CD4-positive, alpha-beta T cell (primary cell): ENCODE data around the gene SRBD1. TPM values are rescaled to one million over a fixed set of nuclear protein-coding genes. Genes with fewer than 3 reads are reported as not detected.

ENCODE experiments used
- ATAC-seq: fragments of 200-7000 bp; cut with Tn5 transposase; one replicate; pipeline ENCODE4 v1.10.0; 2022; ENCODE audit warnings: mild to moderate bottlenecking; ENCODE audit not compliant: poor library complexity
- CTCF ChIA-PET: fragments of 350-600 bp; sonication (Branson Sonifier 250); formaldehyde crosslinking; loops from one replicate; lab custom pipeline; 2021; ENCODE audit warnings: antibody characterized with exemption, inconsistent platforms; lab: Charles Lee
- POLR2A ChIA-PET: fragments of 350-600 bp; sonication (Branson Sonifier 250); formaldehyde crosslinking; loops from one replicate; lab custom pipeline; 2021; ENCODE audit warnings: antibody characterized with exemption, inconsistent platforms; lab: Charles Lee
- DNase-seq, 14 experiments: peaks; one replicate each; pipeline ENCODE4 v3.0.0-alpha.2; 2013 to 2020; ENCODE audit warnings: mixed read lengths in 2 of 14
- H3K27ac ChIP-seq, 2 donors: one replicate each; pipeline versions ENCODE4 v1.5.1 to v1.7.0; 2013; ENCODE audit warnings: low read length in 2 of 2, low read depth in 1 of 2, mild to moderate bottlenecking in 1 of 2
- H3K27me3 ChIP-seq, 2 experiments: 1 replicate in 1 of 2; 2 replicates in 1 of 2; pipeline versions ENCODE4 v1.6.1 to v1.7.0; 2013; ENCODE audit warnings: low read length in 2 of 2, control low read depth in 1 of 2, mild to moderate bottlenecking in 1 of 2, moderate library complexity in 1 of 2; ENCODE audit not compliant: insufficient read depth in 2 of 2, control insufficient read depth in 1 of 2
- H3K36me3 ChIP-seq: one replicate; pipeline ENCODE4 v1.6.1; 2013; ENCODE audit warnings: low read length, control low read depth; ENCODE audit not compliant: insufficient read depth
- H3K4me1 ChIP-seq: one replicate; pipeline ENCODE4 v1.6.1; 2013; ENCODE audit warnings: low read length, control low read depth; ENCODE audit not compliant: insufficient read depth
- H3K4me3 ChIP-seq: one replicate; pipeline ENCODE4 v1.5.1; 2013; ENCODE audit warnings: mild to moderate bottlenecking, low read length, moderate library complexity
- H3K9me3 ChIP-seq, 2 experiments: 1 replicate in 1 of 2; 2 replicates in 1 of 2; pipeline versions ENCODE4 v1.6.1 to v1.7.0; 2013; ENCODE audit warnings: low read length in 2 of 2, mild to moderate bottlenecking in 2 of 2, control low read depth in 1 of 2, moderate library complexity in 1 of 2; ENCODE audit not compliant: control insufficient read depth in 1 of 2, insufficient read depth in 1 of 2
- H3K27ac Mint-ChIP-seq: one replicate; pipeline ENCODE4 v1.8.0; 2020; ENCODE audit warnings: mixed read lengths
- H3K27me3 Mint-ChIP-seq: one replicate; pipeline ENCODE4 v1.8.0; 2021; ENCODE audit warnings: mixed read lengths
- H3K36me3 Mint-ChIP-seq: one replicate; pipeline ENCODE4 v1.8.0; 2021; ENCODE audit warnings: low read depth, mixed read lengths
- H3K4me1 Mint-ChIP-seq: one replicate; pipeline ENCODE4 v1.8.0; 2021; ENCODE audit warnings: low read depth, mixed read lengths
- H3K4me3 Mint-ChIP-seq: one replicate; pipeline ENCODE4 v1.8.0; 2020; ENCODE audit warnings: mild to moderate bottlenecking, mixed read lengths
- H3K9me3 Mint-ChIP-seq: one replicate; pipeline ENCODE4 v1.8.0; 2020; ENCODE audit warnings: mixed read lengths
- CTCF ChIP-seq: fragments of 200-600 bp; IDR thresholded peaks from one replicate; pipeline ENCODE4 v1.8.0; 2022; ENCODE audit warnings: antibody characterized with exemption, mild to moderate bottlenecking
- intact Hi-C, 2 experiments: fragments of 100-400 bp; cut with DNase I in 1 of 2; cut with micrococcal nuclease in 1 of 2; formaldehyde crosslinking; loops; one replicate each; pipeline versions ENCODE4 v1.15.1 to v1.9.0; 2023 to 2025; cut with DNase I, micrococcal nuclease
- total RNA-seq, 174 experiments: library from RNA in 2 of 174; stranded (reverse) in 2 of 174; gene quantifications; one replicate each; pipeline ENCODE4 v1.2.3 and lab custom pipeline; 2021 to 2026

Gene SRBD1
- total RNA-seq, 2 experiments from 2014 or later: 14.2 to 16.0 TPM

GRCh38 chr2:45647986-45648520 lies 37.0 kb upstream of the SRBD1 start:
- no peak overlapping the region for H3K4me3 ChIP-seq
- ChIA-PET POLR2A (no interaction called here), CTCF (interaction anchor here (2.2 kb wide), 1 partner anchor 130 kb away, joined by 10 read pairs; no protein-coding TSS in a partner anchor)
- intact Hi-C loops: loop anchor here (2.0 to 10.0 kb wide), 4 partner anchors 33 to 1267 kb away; partner anchors contain the start of gene MCFD2 (in 1 of the 2)
- Mint-ChIP-seq H3K9me3 (no peaks in the 10 kb centered on the region), H3K36me3 (peaks cover 22% of the 10 kb centered on the region), H3K4me3 (peak overlapping the region; percentile 36), H3K4me1 (peaks cover 27% of the 10 kb centered on the region), H3K27me3 (peaks cover 16% of the 10 kb centered on the region), H3K27ac (peak overlapping the region; percentile 40)
- ATAC-seq (no peak), DNase-seq (no peak)
- H3K9me3 ChIP-seq: no peaks in the 10 kb centered on the region
- H3K27ac ChIP-seq: no peak overlapping the region
- H3K27me3 ChIP-seq: peaks cover 4 to 5% of the 10 kb centered on the region in 2 experiments
- no peak for TF ChIP-seq CTCF
- H3K36me3 ChIP-seq: no peaks in the 10 kb centered on the region
- H3K4me1 ChIP-seq: peaks cover 31% of the 10 kb centered on the region

GRCh38 chr2:45647356-45647755 lies 36.3 kb upstream of the SRBD1 start:
- Mint-ChIP-seq H3K27ac (no peak overlapping the region), H3K4me3 (no peak overlapping the region)
- ATAC-seq: no peak

GRCh38 chr2:45646289-45646688 lies 35.2 kb upstream of the SRBD1 start:
- no peaks in the 10 kb centered on the region for H3K36me3 ChIP-seq
- POLR2A ChIA-PET: interaction anchor here (0.9 kb wide), 1 partner anchor 36 kb away, joined by 3 read pairs; no protein-coding TSS in a partner anchor
- H3K4me3 ChIP-seq: no peak overlapping the region
- H3K9me3 ChIP-seq: no peaks in the 10 kb centered on the region
- H3K4me1 ChIP-seq: peaks cover 17% of the 10 kb centered on the region
- TF ChIP-seq CTCF: no peak
- ATAC-seq: no peak
- no peak overlapping the region for H3K27ac ChIP-seq
- DNase-seq: no peak
- Mint-ChIP-seq H3K4me3 (peak overlapping the region; percentile 47), H3K9me3 (no peaks in the 10 kb centered on the region), H3K27me3 (peaks cover 31% of the 10 kb centered on the region), H3K27ac (no peak overlapping the region), H3K4me1 (peaks cover 17% of the 10 kb centered on the region), H3K36me3 (peaks cover 10% of the 10 kb centered on the region)
- CTCF ChIA-PET: interaction anchor here (1.3 kb wide), 1 partner anchor 133 kb away, joined by 5 read pairs; no protein-coding TSS in a partner anchor
- intact Hi-C loops: loop anchor here (5.0 to 10.0 kb wide), 3 partner anchors 74 to 1269 kb away; partner anchors contain the start of gene MCFD2 (in 1 of the 2)
- H3K27me3 ChIP-seq: peaks cover 15 to 16% of the 10 kb centered on the region in 2 experiments

More at GRCh38 chr2:45647356-45647755, 36.3 kb upstream of the SRBD1 start:
- H3K4me1 ChIP-seq: peaks cover 26% of the 10 kb centered on the region
- H3K36me3 ChIP-seq: no peaks in the 10 kb centered on the region
- no peak overlapping the region for H3K27ac ChIP-seq
- no peaks in the 10 kb centered on the region for H3K9me3 Mint-ChIP-seq
- peaks cover 11 to 12% of the 10 kb centered on the region in 2 experiments for H3K27me3 ChIP-seq
- no peaks in the 10 kb centered on the region for H3K9me3 ChIP-seq
- ChIA-PET POLR2A (no interaction called here), CTCF (interaction anchor here (1.3 kb wide), 1 partner anchor 132 kb away, joined by 5 read pairs; no protein-coding TSS in a partner anchor)
- H3K27me3 Mint-ChIP-seq: peaks cover 20% of the 10 kb centered on the region
- peaks cover 20% of the 10 kb centered on the region for H3K4me1 Mint-ChIP-seq
- H3K36me3 Mint-ChIP-seq: peaks cover 16% of the 10 kb centered on the region
- intact Hi-C loops: loop anchor here (5.0 to 10.0 kb wide), 3 partner anchors 75 to 1267 kb away; partner anchors contain the start of gene MCFD2 (in 1 of the 2)
- DNase-seq: no peak
- H3K4me3 ChIP-seq: no peak overlapping the region
- TF ChIP-seq CTCF: no peak
